GM23338 (cell line): Measurements from ENCODE around the gene GATAD2A. TPM values are rescaled to one million over a fixed set of nuclear protein-coding genes. Genes with fewer than 3 reads are reported as not detected.

Source experiments
- ATAC-seq: fragments of 200-7000 bp; cut with Tn5 transposase; 3 replicates; pipeline ENCODE4 v1.9.1; 2020
- DNase-seq: peaks from one replicate; pipeline ENCODE4 v3.0.0-alpha.2; 2015; ENCODE audit warnings: low spot score
- H2AFZ ChIP-seq: fragments of 200-600 bp; sonication (generic); 2 replicates; pipeline ENCODE4 v1.8.0; 2016; ENCODE audit warnings: antibody characterized with exemption, mild to moderate bottlenecking, moderate library complexity
- H3F3A ChIP-seq: fragments of 200-600 bp; sonication (generic); replicated peaks from 2 replicates; pipeline ENCODE4 v1.8.0; 2017; ENCODE audit warnings: antibody characterized with exemption, mixed run types, low read depth
- H3K27ac ChIP-seq: fragments of 200-600 bp; sonication (generic); 2 replicates; pipeline ENCODE4 v1.6.1; 2016; ENCODE audit warnings: low read depth
- H3K27me3 ChIP-seq: fragments of 200-600 bp; sonication (generic); 2 replicates; pipeline ENCODE4 v1.8.0; 2016; ENCODE audit warnings: mild to moderate bottlenecking, mixed run types, moderate library complexity; ENCODE audit not compliant: insufficient read depth
- H3K36me3 ChIP-seq: fragments of 200-600 bp; sonication (generic); 2 replicates; pipeline ENCODE4 v1.8.0; 2016; ENCODE audit warnings: mild to moderate bottlenecking; ENCODE audit not compliant: insufficient read depth
- H3K4me1 ChIP-seq: fragments of 200-600 bp; sonication (generic); 2 replicates; pipeline ENCODE4 v1.8.0; 2016; ENCODE audit warnings: mild to moderate bottlenecking, moderate library complexity; ENCODE audit not compliant: insufficient read depth
- H3K4me2 ChIP-seq: fragments of 200-600 bp; sonication (generic); 2 replicates; pipeline ENCODE4 v1.7.1; 2017; ENCODE audit warnings: mixed run types
- H3K4me3 ChIP-seq: fragments of 200-600 bp; sonication (generic); 2 replicates; pipeline ENCODE4 v1.6.1; 2016; ENCODE audit warnings: mixed run types
- H3K79me2 ChIP-seq: fragments of 200-600 bp; sonication (generic); replicated peaks from 2 replicates; pipeline ENCODE4 v1.8.0; 2017; ENCODE audit warnings: mild to moderate bottlenecking; ENCODE audit not compliant: insufficient read depth
- H3K9me2 ChIP-seq: fragments of 200-600 bp; sonication (generic); 2 replicates; pipeline ENCODE4 v1.8.0; 2017; ENCODE audit not compliant: insufficient read depth
- H4K20me1 ChIP-seq: fragments of 200-600 bp; sonication (generic); replicated peaks from 2 replicates; pipeline ENCODE4 v1.8.0; 2017; ENCODE audit warnings: mild to moderate bottlenecking; ENCODE audit not compliant: insufficient read depth
- H3K27ac Mint-ChIP-seq: 2 replicates; pipeline ENCODE4 v1.8.0; 2020; ENCODE audit warnings: inconsistent platforms, mild to moderate bottlenecking, moderate library complexity, mixed read lengths
- H3K27me3 Mint-ChIP-seq: 3 replicates; pipeline ENCODE4 v1.8.0; 2022; ENCODE audit warnings: low read depth, mild to moderate bottlenecking, moderate library complexity, mixed read lengths, inconsistent platforms; ENCODE audit not compliant: insufficient read depth, poor library complexity
- H3K36me3 Mint-ChIP-seq: 3 replicates; pipeline ENCODE4 v1.8.0; 2021; ENCODE audit warnings: low read depth, mild to moderate bottlenecking, inconsistent platforms, moderate library complexity, mixed read lengths
- H3K4me1 Mint-ChIP-seq: 3 replicates; pipeline ENCODE4 v1.8.0; 2020; ENCODE audit warnings: mild to moderate bottlenecking, inconsistent platforms, mixed read lengths
- H3K4me3 Mint-ChIP-seq: 3 replicates; pipeline ENCODE4 v1.8.0; 2021; ENCODE audit warnings: moderate library complexity, mild to moderate bottlenecking, inconsistent platforms, mixed read lengths
- H3K9me3 Mint-ChIP-seq: 3 replicates; pipeline ENCODE4 v1.8.0; 2020; ENCODE audit warnings: moderate library complexity, mild to moderate bottlenecking, inconsistent platforms, mixed read lengths
- CREB1 ChIP-seq: fragments of 250-450 bp; sonication (Bioruptor Pico); IDR thresholded peaks from 2 replicates; pipeline ENCODE4 v1.5.0; 2020; ENCODE audit warnings: low read depth, mild to moderate bottlenecking, moderate library complexity
- CTCF ChIP-seq, 2 experiments: fragments of 200-600 bp in 1 of 2; sonication (generic) in 1 of 2; conservative IDR thresholded peaks; 2 replicates each; pipeline versions ENCODE4 v1.5.1 to v1.6.1; 2016 to 2017; ENCODE audit warnings: antibody characterized with exemption in 2 of 2, low read depth in 2 of 2, mild to moderate bottlenecking in 2 of 2, moderate library complexity in 1 of 2
- ETS1 ChIP-seq: IDR thresholded peaks from 2 replicates; pipeline ENCODE4 v1.6.1; 2016; ENCODE audit warnings: antibody characterized with exemption
- EZH2 ChIP-seq: fragments of 200-600 bp; sonication (generic); IDR thresholded peaks from one replicate; pipeline ENCODE4 v1.8.0; 2017; ENCODE audit warnings: antibody characterized with exemption, mild to moderate bottlenecking, low read depth; ENCODE audit not compliant: unreplicated experiment
- EZH2phosphoT487 ChIP-seq: fragments of 200-600 bp; sonication (generic); IDR thresholded peaks from one replicate; pipeline ENCODE4 v1.8.1; 2018; ENCODE audit warnings: antibody characterized with exemption; ENCODE audit not compliant: unreplicated experiment
- JUNB ChIP-seq: IDR thresholded peaks from one replicate; pipeline ENCODE4 v1.6.1; 2016; ENCODE audit warnings: antibody characterized with exemption; ENCODE audit not compliant: unreplicated experiment
- NANOG ChIP-seq: IDR thresholded peaks from 2 replicates; pipeline ENCODE4 v1.6.1; 2016; ENCODE audit warnings: antibody characterized with exemption, borderline replicate concordance
- POLR2AphosphoS5 ChIP-seq: IDR thresholded peaks from 2 replicates; pipeline ENCODE4 v1.6.1; 2016; ENCODE audit warnings: antibody characterized with exemption, low read depth
- REST ChIP-seq: IDR thresholded peaks from one replicate; pipeline ENCODE4 v1.6.1; 2018; ENCODE audit warnings: antibody characterized with exemption; ENCODE audit not compliant: unreplicated experiment
- STAT1 ChIP-seq: IDR thresholded peaks from one replicate; pipeline ENCODE4 v1.6.1; 2016; ENCODE audit warnings: antibody characterized with exemption; ENCODE audit not compliant: unreplicated experiment
- ZNF114 ChIP-seq: fragments of 250-450 bp; sonication (Bioruptor Pico); IDR thresholded peaks from 2 replicates; pipeline ENCODE4 v1.5.0; 2020; ENCODE audit warnings: mild to moderate bottlenecking, moderate library complexity
- ZNF331 ChIP-seq: fragments of 250-450 bp; sonication (Bioruptor Pico); IDR thresholded peaks from 2 replicates; pipeline ENCODE4 v1.5.0; 2020; ENCODE audit warnings: low read depth, mild to moderate bottlenecking, moderate library complexity
- polyA plus RNA-seq: library from polyadenylated mRNA; unstranded; fragments of >200 nt; fragmentation: Nextera tagmentation; extraction: Ambion mirVana; gene quantifications from 2 replicates; pipeline ENCODE4 v1.2.1, GENCODE V29; 2016
- total RNA-seq: library from RNA; depleted of rRNA; stranded (reverse); fragments of >200 nt; shearing (Covaris generic); gene quantifications from 2 replicates; pipeline ENCODE4 v1.2.3, GENCODE V29; 2014
- TF ChIP-seq, protein P1 (sequence below): fragments of 250-450 bp; sonication (Bioruptor Pico); IDR thresholded peaks from 2 replicates; pipeline ENCODE4 v1.5.0; 2020; ENCODE audit warnings: mild to moderate bottlenecking, moderate library complexity

The GATAD2A gene
- total and polyA plus RNA-seq, 2 experiments from 2014 or later, result 40.0 to 151 TPM

- peak overlapping the region; percentile 99 for H3K4me3 ChIP-seq
Observed at GRCh38 chr19:19517235-19517619, 111.8 kb downstream of the GATAD2A start.

More at GRCh38 chr19:19517235-19517619, 111.8 kb downstream of the GATAD2A start:
- Histone ChIP-seq H3K36me3 (0 out of 2 replicates have a peak, but pooled peaks cover 3% of the 10 kb centered on the region), H2AFZ (no peak overlapping the region), H3F3A (0 out of 2 replicates have a peak, but pooled peaks cover 3% of the 10 kb centered on the region), H3K27me3 (no peaks in the 10 kb centered on the region), H3K79me2 (peaks cover 57% of the 10 kb centered on the region), H3K4me2 (peak overlapping the region; percentile 99), H3K4me1 (no peaks in the 10 kb centered on the region; the same call in 1 of the 2 replicates), H3K9me2 (no peaks in the 10 kb centered on the region), H4K20me1 (peaks cover 17% of the 10 kb centered on the region; the same call in 1 of the 2 replicates), H3K27ac (no peak overlapping the region)
- Mint-ChIP-seq H3K4me3 (peak overlapping the region; percentile 95), H3K9me3 (no peaks in the 10 kb centered on the region; the same call in 1 of the 3 replicates), H3K4me1 (peaks cover 2% of the 10 kb centered on the region; the same call in 2 of the 3 replicates), H3K27me3 (peaks cover 10% of the 10 kb centered on the region), H3K36me3 (peaks cover 35% of the 10 kb centered on the region), H3K27ac (no peak overlapping the region)
- no peak for ATAC-seq
- no peak for DNase-seq
- no peak for TF ChIP-seq POLR2AphosphoS5
- no peak for TF ChIP-seq EZH2
- no peak for TF ChIP-seq NANOG
- no peak for TF ChIP-seq ETS1
- TF ChIP-seq, protein P1, sequence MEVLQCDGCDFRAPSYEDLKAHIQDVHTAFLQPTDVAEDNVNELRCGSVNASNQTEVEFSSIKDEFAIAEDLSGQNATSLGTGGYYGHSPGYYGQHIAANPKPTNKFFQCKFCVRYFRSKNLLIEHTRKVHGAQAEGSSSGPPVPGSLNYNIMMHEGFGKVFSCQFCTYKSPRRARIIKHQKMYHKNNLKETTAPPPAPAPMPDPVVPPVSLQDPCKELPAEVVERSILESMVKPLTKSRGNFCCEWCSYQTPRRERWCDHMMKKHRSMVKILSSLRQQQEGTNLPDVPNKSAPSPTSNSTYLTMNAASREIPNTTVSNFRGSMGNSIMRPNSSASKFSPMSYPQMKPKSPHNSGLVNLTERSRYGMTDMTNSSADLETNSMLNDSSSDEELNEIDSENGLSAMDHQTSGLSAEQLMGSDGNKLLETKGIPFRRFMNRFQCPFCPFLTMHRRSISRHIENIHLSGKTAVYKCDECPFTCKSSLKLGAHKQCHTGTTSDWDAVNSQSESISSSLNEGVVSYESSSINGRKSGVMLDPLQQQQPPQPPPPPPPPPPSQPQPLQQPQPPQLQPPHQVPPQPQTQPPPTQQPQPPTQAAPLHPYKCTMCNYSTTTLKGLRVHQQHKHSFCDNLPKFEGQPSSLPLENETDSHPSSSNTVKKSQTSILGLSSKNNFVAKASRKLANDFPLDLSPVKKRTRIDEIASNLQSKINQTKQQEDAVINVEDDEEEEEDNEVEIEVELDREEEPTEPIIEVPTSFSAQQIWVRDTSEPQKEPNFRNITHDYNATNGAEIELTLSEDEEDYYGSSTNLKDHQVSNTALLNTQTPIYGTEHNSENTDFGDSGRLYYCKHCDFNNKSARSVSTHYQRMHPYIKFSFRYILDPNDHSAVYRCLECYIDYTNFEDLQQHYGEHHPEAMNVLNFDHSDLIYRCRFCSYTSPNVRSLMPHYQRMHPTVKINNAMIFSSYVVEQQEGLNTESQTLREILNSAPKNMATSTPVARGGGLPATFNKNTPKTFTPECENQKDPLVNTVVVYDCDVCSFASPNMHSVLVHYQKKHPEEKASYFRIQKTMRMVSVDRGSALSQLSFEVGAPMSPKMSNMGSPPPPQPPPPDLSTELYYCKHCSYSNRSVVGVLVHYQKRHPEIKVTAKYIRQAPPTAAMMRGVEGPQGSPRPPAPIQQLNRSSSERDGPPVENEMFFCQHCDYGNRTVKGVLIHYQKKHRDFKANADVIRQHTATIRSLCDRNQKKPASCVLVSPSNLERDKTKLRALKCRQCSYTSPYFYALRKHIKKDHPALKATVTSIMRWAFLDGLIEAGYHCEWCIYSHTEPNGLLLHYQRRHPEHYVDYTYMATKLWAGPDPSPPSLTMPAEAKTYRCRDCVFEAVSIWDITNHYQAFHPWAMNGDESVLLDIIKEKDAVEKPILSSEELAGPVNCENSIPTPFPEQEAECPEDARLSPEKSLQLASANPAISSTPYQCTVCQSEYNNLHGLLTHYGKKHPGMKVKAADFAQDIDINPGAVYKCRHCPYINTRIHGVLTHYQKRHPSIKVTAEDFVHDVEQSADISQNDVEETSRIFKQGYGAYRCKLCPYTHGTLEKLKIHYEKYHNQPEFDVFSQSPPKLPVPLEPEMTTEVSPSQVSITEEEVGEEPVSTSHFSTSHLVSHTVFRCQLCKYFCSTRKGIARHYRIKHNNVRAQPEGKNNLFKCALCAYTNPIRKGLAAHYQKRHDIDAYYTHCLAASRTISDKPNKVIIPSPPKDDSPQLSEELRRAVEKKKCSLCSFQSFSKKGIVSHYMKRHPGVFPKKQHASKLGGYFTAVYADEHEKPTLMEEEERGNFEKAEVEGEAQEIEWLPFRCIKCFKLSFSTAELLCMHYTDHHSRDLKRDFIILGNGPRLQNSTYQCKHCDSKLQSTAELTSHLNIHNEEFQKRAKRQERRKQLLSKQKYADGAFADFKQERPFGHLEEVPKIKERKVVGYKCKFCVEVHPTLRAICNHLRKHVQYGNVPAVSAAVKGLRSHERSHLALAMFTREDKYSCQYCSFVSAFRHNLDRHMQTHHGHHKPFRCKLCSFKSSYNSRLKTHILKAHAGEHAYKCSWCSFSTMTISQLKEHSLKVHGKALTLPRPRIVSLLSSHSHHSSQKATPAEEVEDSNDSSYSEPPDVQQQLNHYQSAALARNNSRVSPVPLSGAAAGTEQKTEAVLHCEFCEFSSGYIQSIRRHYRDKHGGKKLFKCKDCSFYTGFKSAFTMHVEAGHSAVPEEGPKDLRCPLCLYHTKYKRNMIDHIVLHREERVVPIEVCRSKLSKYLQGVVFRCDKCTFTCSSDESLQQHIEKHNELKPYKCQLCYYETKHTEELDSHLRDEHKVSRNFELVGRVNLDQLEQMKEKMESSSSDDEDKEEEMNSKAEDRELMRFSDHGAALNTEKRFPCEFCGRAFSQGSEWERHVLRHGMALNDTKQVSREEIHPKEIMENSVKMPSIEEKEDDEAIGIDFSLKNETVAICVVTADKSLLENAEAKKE (CRISPR knock-in tag), result no peak
- no peak for TF ChIP-seq STAT1
- no peak for TF ChIP-seq JUNB
- TF ChIP-seq EZH2phosphoT487, result no peak
- no peak for TF ChIP-seq ZNF114 (CRISPR knock-in tag)
- TF ChIP-seq ZNF331, result no peak
- TF ChIP-seq CTCF (conservative IDR thresholded peaks at IDR 0.05; ENCODE audit: low read depth in 2 of 2), result no peak
- TF ChIP-seq CREB1 (CRISPR knock-in tag), result no peak
- TF ChIP-seq REST, result no peak
